Stimulated activated CD4-positive, alpha-beta T cell treated with anti-CD3 and anti-CD28 coated beads, Interleukin-1b, Interleukin-23, amount 100 ng/mL, for 4 hours (primary cell): ENCODE data around the gene SCAMP3.

Source experiments
- DNase-seq, 2 donors: peaks; one replicate each; pipeline ENCODE4 v3.0.0-alpha.2; 2020; ENCODE audit warnings: low read depth in 2 of 2

Gene SCAMP3

DNA sequence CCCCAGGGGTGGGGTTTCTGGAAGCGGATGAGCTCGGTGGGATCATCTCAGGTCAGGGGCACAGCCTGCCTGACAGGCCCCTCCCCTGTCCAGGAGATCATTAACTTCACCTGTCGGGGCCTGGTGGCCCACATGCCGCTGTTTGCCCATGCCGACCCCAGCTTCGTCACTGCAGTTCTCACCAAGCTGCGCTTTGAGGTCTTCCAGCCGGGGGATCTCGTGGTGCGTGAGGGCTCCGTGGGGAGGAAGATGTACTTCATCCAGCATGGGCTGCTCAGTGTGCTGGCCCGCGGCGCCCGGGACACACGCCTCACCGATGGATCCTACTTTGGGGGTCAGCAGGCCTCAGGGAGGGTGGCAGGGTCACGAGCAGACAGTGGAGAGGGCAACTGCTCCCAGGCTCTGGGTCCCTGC lies 23.5 kb upstream of the SCAMP3 start:
- no peak for DNase-seq

GRCh38 chr1:155285063-155285462 lies 22.9 kb upstream of the SCAMP3 start:
- no peak for DNase-seq

DNA sequence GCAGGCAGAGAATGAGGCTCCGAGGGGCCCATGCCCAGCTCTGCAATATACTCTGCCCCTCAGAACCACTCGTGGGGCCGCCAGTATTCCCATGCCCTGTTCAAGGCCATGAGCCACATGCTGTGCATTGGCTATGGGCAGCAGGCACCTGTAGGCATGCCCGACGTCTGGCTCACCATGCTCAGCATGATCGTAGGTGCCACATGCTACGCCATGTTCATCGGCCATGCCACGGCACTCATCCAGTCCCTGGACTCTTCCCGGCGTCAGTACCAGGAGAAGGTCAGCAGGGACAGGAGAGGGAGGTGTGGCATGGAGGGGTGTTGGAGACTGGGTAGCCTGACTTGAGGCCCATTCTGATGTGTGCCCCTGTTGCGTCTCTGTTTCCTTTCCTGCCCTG lies 22.3 kb upstream of the SCAMP3 start:
- no peak for DNase-seq

DNA sequence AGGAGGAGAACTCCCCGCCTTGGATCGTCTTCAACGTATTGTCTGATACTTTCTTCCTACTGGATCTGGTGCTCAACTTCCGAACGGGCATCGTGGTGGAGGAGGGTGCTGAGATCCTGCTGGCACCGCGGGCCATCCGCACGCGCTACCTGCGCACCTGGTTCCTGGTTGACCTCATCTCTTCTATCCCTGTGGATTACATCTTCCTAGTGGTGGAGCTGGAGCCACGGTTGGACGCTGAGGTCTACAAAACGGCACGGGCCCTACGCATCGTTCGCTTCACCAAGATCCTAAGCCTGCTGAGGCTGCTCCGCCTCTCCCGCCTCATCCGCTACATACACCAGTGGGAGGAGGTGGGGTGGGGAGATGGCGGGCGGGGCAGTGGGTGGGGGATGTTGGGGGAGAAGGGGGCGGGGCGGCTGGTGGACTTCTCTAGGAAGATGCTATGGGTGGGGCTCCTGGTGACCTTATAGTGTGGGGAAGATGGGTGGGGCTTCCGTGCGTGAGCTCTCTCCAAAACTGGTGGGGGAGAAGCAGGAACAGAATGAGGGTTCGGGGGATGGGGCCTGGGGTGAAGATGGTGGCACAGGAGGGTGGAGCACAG lies 20.4 kb upstream of the SCAMP3 start:
- no peak for DNase-seq

- DNase-seq, result no peak
These were observed 17.1 kb upstream of the SCAMP3 start for GRCh38 chr1:155279268-155279667.

DNA sequence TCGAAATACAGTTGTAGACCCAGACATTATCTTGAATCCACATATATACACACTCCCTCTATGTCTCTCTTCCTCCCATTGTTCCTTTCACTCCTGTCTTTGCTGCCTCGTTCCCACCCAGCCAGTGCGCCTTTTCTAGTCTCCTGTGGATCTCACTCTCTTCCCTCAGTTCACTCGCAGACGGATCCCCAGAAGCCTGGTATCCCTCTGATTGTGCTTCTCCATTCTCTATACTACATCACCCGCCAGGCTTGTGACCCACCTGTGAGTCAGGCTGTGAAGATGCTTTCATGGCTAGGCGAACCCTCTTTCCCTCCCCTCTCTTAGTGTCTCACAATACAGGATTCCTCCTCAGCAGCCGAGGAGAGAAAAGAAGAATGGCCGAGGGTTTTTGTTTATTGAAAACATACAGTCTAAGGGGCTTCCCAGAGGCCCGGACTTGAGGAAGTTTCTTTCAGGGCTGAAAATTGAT lies 16.6 kb upstream of the SCAMP3 start:
- no peak for DNase-seq

- peak; percentile 65 to 67 for DNase-seq
These were observed 15.9 kb upstream of the SCAMP3 start for GRCh38 chr1:155277902-155278688.

DNA sequence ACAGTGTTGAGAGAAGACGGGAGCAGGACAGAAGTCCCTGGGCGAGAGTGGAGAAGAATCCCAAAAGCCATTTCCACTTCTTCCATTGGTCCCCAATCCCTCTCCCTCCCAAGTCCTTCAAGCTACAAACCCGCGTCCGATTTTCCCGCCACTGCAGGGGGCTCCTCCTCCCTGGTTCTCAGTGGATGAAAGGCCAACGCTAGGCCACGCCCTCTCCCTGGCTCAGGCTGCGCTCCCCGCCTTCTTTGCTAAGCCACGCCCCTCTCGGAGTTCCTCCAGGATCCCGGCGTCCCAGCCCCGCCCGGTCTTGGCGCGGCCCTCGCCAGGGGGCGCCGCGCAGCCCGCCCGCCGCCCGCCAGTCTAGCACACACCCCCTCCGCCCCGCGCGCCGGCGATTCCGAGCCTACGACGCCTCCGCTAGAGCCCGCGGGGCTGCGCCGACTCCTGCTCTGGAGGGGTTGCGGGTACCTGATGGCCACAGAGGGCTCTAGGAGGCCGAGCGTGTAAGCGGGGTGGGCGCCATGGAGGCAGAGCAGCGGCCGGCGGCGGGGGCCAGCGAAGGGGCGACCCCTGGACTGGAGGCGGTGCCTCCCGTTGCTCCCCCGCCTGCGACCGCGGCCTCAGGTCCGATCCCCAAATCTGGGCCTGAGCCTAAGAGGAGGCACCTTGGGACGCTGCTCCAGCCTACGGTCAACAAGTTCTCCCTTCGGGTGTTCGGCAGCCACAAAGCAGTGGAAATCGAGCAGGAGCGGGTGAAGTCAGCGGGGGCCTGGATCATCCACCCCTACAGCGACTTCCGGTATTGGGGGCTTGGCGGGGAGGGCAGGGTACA lies 15.1 kb upstream of the SCAMP3 start, which contains the start of gene HCN3:
Gene HCN3, plus strand, starts transcription at position 394 of the 832 bp plus-strand sequence. Its CDS starts 128 bp downstream, at position 522.
- peak; percentile 93 to 95 for DNase-seq

DNA sequence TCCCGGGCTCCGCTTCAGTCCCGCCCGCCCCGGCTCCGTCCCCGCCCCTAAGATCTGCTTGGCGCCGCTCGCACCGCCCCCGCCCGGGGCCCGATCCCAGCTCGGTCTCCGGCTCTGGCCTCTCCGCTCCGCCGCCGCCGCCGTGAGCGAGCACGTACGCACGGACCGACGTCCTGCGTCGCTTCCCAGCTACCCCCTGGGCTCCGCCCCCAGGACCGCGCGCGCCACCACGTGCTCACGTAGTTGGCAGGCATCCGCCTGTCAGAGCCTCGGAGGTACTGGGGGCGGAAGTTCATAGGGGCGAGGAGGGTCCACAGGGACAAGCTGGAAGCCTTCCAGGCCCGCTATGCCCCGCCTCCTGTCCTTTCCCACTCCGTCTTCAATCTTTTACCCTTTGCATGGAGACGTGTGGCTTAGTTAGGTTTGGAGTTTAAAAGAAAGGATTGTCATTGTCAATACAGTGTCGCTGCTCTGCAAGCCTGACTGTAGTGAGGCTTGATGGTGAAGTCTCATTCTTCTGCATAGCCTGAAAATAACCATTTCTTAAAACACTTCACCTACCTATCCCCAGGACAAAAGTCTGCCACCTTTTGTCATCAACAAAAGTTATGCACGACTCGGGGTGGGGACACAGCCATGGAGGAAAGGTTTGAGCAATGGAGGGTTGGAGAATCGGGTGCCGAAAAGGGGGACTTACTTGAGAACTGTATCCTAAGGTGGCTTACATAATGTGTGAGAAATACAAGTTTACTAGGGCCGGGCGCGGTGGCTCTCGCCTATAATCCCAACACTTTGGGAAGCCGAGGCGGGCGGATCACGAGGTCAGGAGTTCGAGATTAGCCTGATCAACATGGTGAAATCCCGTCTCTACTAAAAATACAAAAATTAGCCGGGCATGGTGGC lies 11.4 kb upstream of the SCAMP3 start, which contains the start of gene CLK2:
Gene CLK2, minus strand, starts transcription at position 162 of the 903 bp plus-strand sequence. CDS start 2,527 bp downstream, outside the sequence.
- DNase-seq, result peak; percentile 91 to 96

DNA sequence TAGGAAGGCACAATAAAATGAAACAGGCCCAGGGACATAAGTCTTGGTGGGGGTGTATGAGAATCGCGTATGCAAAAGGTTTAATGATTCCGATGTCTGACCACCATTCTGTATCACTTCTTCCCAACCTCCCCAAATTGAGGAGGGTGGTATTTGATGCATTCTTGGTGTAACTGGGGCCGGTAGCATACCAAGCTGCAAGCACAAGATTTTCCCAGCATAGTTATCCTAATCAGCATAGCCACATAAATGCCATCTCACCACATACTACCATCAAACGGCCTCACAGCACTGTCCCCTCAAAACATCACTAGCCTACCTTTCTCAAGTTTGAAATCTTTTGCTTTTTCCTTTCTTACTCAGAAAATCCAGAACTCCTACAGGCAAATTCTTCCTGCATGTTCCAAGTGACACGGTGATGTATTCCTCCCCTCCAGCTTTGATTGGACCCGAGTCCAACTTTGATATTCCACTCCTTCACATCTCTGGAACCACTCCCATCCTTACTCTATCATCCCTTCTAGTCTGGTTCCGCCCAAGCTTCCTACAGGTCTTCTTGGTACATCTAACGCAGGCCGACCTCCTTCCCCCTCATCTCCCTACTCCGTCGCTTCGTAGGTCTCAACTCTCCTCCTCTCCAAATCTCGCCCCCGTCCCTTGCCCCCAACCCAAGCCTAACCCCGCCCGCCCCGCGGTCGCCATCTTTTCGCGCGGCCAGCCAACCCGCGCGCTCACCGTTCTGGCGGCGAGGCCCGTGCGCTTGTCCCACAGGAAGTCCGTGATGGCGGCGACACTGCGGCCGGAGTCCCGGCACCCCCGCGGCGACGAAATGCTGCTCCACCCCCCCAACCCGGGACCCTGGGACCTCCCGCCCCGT lies 10.5 kb upstream of the SCAMP3 start:
- DNase-seq, result no peak

DNA sequence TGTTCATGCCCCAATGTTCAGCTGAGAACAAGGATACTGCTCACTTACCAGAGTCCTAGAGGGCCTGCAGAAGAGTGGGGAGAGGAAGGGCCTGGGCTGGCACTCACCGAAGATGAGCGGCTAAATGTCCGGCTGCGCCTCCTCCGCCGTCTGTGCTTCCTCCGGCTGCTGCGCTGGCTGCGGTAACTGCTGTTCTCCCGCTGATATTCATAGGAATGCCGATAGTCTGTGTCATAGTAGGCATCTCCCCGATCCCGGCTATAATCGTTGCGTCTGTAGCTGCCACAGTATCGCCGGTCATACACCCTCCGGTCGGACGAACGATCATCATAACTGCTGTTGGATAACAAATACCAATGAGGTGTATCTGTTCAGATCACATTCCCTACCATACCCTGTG lies 7.2 kb upstream of the SCAMP3 start:
- no peak for DNase-seq

DNA sequence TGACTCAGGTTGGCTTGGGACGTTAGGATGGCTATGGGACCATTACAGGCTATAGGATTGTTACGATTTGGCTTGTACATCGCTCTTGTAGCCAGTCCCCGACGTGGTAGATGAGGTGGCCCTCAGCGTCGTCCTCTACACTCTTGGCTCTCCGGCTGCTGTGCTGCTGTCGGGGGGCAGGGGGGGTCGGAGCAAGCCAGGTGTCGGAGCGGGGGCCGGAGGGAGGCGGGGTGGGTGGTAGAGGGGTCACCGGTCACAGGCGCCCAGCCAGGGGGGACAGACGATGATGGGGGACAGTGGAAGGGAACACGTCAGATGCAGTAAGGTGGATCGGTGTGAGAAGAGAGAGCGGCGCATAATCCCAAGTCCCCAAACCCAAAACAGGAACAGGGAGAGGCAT lies 6.5 kb upstream of the SCAMP3 start:
- no peak for DNase-seq

- DNase-seq, result no peak
These were observed 5.2 kb upstream of the SCAMP3 start for GRCh38 chr1:155267373-155267772.

DNA sequence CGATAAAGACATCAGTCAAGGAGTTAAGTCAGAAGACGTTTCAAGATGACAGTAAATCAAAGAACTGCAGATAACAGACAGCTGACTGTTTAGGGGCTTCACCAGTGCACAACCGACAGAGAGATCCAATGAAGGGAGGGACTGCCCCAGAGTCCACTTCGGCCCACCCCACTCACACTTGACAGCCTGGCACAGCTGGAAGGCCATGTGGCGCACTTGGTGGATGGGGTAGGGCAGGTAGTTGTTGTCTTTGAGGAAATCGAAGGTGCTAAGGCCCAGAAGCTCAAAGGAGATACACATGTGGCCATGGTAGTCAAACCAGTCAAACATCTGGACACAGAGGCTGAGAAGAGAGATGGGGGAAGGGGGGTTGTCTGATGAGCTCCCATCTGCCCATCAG lies 4.4 kb upstream of the SCAMP3 start:
- no peak for DNase-seq

DNA sequence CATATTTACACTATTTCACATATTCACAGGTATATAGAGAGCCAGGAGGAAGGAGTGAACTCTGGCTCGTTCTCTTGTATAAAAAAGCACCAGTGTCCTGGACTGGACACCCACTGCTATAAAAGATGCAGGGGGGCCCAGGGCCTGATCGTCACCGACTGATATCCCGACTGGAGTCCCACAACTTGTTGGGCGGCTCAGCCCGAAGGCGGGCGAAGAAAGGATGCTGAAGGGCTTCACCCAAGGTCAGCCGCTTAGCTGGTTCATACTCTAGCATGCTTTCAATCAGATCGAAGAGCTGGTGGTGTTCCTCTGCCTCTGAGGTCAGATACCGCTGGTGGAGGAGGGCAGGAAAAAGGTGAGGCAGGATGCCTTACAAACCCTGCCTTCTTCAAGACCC lies 907 bp upstream of the SCAMP3 start:
- no peak for DNase-seq

GRCh38 chr1:155261493-155261851 lies 688 bp downstream of the SCAMP3 start:
- DNase-seq, result peak in 1 of 2 donors; percentile 21

DNA sequence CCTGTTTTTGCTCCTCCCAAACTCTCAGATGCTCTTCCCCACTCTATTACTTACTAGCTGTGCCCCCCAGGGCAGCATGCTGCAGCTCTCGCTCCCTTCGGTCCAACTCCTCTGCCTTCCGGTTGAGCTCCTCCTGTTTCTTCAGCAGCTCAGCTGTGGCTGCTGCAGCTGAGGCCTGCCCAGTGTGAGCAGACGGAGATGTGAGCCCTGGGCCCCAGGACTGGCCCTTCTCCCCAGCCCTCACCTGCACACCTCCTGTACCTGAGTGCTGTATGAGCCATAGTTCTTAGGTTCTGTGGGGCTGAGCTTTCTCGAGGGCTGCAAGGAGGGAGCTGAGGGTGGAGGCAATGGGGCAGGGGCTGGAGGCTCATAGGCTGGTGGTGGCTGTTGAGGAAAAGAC lies 1.9 kb downstream of the SCAMP3 start:
- DNase-seq, result no peak

GRCh38 chr1:155256058-155256852 lies 5.9 kb downstream of the SCAMP3 start:
- DNase-seq, result no peak

- peak; percentile 64 to 76 for DNase-seq
These were observed 6.7 kb downstream of the SCAMP3 start, which contains the start of gene ENTREP3 for GRCh38 chr1:155255243-155256007. Gene ENTREP3 (minus strand): TSS chr1:155255483. CDS start chr1:155254877, 606 bp downstream.
